CD14-positive monocyte (primary cell): ENCODE data around the gene OTUD7B. TPM values are rescaled to one million over a fixed set of nuclear protein-coding genes. Genes with fewer than 3 reads are reported as not detected.

Experiments
- DNase-seq, 3 donors: peaks; one replicate each; pipeline ENCODE4 v3.0.0-alpha.2; 2011 to 2022
- H2AFZ ChIP-seq: 2 replicates; pipeline ENCODE4 v1.6.0; 2012; ENCODE audit warnings: mild to moderate bottlenecking, low read depth, low read length, inconsistent platforms; ENCODE audit not compliant: insufficient read depth, poor library complexity, severe bottlenecking
- H3K27ac ChIP-seq, 2 donors: 1 replicate in 1 of 2; 2 replicates in 1 of 2; pipeline ENCODE4 v1.5.1; 2012 to 2013; ENCODE audit warnings: low read length in 2 of 2, control low read depth in 1 of 2, inconsistent platforms in 1 of 2, low read depth in 1 of 2, mild to moderate bottlenecking in 1 of 2
- H3K27me3 ChIP-seq, 2 donors: one replicate each; pipeline versions ENCODE4 v1.6.0 to v1.6.1; 2011 to 2013; ENCODE audit warnings: low read length in 2 of 2; ENCODE audit not compliant: control insufficient read depth in 2 of 2, insufficient read depth in 2 of 2
- H3K36me3 ChIP-seq, 2 donors: replicated peaks in 1 of 2; 1 replicate in 1 of 2; 2 replicates in 1 of 2; pipeline versions ENCODE4 v1.5.1 to v1.6.1; 2012 to 2013; ENCODE audit warnings: low read length in 2 of 2, control low read depth in 1 of 2, inconsistent platforms in 1 of 2, mild to moderate bottlenecking in 1 of 2; ENCODE audit not compliant: insufficient read depth in 2 of 2, control insufficient read depth in 1 of 2
- H3K4me1 ChIP-seq, 2 donors: 1 replicate in 1 of 2; 2 replicates in 1 of 2; pipeline versions ENCODE4 v1.5.1 to v1.6.1; 2012 to 2013; ENCODE audit warnings: low read length in 2 of 2, control low read depth in 1 of 2, inconsistent platforms in 1 of 2, mild to moderate bottlenecking in 1 of 2, moderate library complexity in 1 of 2; ENCODE audit not compliant: insufficient read depth in 2 of 2, control insufficient read depth in 1 of 2
- H3K4me2 ChIP-seq: replicated peaks from 2 replicates; pipeline ENCODE3; 2012; ENCODE audit warnings: low read length, moderate library complexity, mild to moderate bottlenecking; ENCODE audit not compliant: poor library complexity, severe bottlenecking; ENCODE audit errors: extremely low read depth
- H3K4me3 ChIP-seq, 3 experiments: fragments of 200-600 bp in 1 of 3; sonication (generic) in 1 of 3; replicated peaks in 1 of 3; 1 replicate in 2 of 3; 2 replicates in 1 of 3; pipeline ENCODE4 v1.5.1; 2011 to 2013; ENCODE audit warnings: low read length in 3 of 3, mild to moderate bottlenecking in 3 of 3, control low read depth in 2 of 3, low read depth in 2 of 3, inconsistent platforms in 1 of 3, moderate library complexity in 1 of 3
- H3K79me2 ChIP-seq: 2 replicates; pipeline ENCODE4 v1.6.0; 2012; ENCODE audit warnings: mild to moderate bottlenecking, control low read depth, inconsistent platforms, low read length, moderate library complexity; ENCODE audit not compliant: insufficient read depth
- H3K9ac ChIP-seq: 2 replicates; pipeline ENCODE4 v1.6.0; 2017; ENCODE audit warnings: low read length, mild to moderate bottlenecking; ENCODE audit not compliant: insufficient read depth, poor library complexity, severe bottlenecking
- H3K9me3 ChIP-seq, 2 donors: replicated peaks in 1 of 2; 1 replicate in 1 of 2; 2 replicates in 1 of 2; pipeline versions ENCODE4 v1.5.1 to v1.6.1; 2012 to 2013; ENCODE audit warnings: low read length in 2 of 2, control low read depth in 1 of 2; ENCODE audit not compliant: control insufficient read depth in 1 of 2, insufficient read depth in 1 of 2
- H4K20me1 ChIP-seq: 2 replicates; pipeline ENCODE4 v1.6.0; 2012; ENCODE audit warnings: mild to moderate bottlenecking, low read length, control low read depth, moderate library complexity; ENCODE audit not compliant: insufficient read depth
- H3K27ac Mint-ChIP-seq, 7 donors: one replicate each; pipeline ENCODE4 v1.8.0; 2020; ENCODE audit warnings: mild to moderate bottlenecking in 7 of 7, mixed read lengths in 7 of 7, moderate library complexity in 6 of 7, inconsistent platforms in 2 of 7
- H3K27me3 Mint-ChIP-seq, 3 donors: one replicate each; pipeline ENCODE4 v1.8.0; 2021 to 2022; ENCODE audit warnings: low read depth in 3 of 3, mild to moderate bottlenecking in 3 of 3, mixed read lengths in 3 of 3, moderate library complexity in 3 of 3, inconsistent platforms in 1 of 3
- H3K36me3 Mint-ChIP-seq, 2 donors: one replicate each; pipeline ENCODE4 v1.8.0; 2020; ENCODE audit warnings: mixed read lengths in 2 of 2, inconsistent platforms in 1 of 2, mild to moderate bottlenecking in 1 of 2
- H3K4me1 Mint-ChIP-seq: one replicate; pipeline ENCODE4 v1.8.0; 2020; ENCODE audit warnings: mild to moderate bottlenecking, mixed read lengths
- H3K4me3 Mint-ChIP-seq, 2 donors: one replicate each; pipeline ENCODE4 v1.8.0; 2020; ENCODE audit warnings: mild to moderate bottlenecking in 2 of 2, mixed read lengths in 2 of 2, moderate library complexity in 1 of 2
- H3K9me3 Mint-ChIP-seq, 7 donors: one replicate each; pipeline ENCODE4 v1.8.0; 2020 to 2022; ENCODE audit warnings: mixed read lengths in 7 of 7, mild to moderate bottlenecking in 6 of 7, moderate library complexity in 6 of 7, inconsistent platforms in 2 of 7
- WGBS: methylation state at CpG from one replicate; pipeline ENCODE4 v1.1.5; 2013; ENCODE audit warnings: missing lambda C conversion rate; ENCODE audit not compliant: insufficient coverage; 5-methylcytosine and 5-hydroxymethylcytosine counted together
- intact Hi-C, 2 donors: fragments of 100-400 bp; cut with micrococcal nuclease; formaldehyde crosslinking; loops; one replicate each; pipeline versions ENCODE4 v1.15.0 to v1.15.1; 2023
- polyA plus RNA-seq, 3 donors: library from polyadenylated mRNA; depleted of rRNA in 1 of 3; unstranded in 2 of 3; stranded (reverse) in 1 of 3; fragments of 300-500 nt in 2 of 3; fragments of >200 nt in 1 of 3; fragmentation: Illumina TruSeq in 2 of 3; gene quantifications; 1 replicate in 2 of 3; 2 replicates in 1 of 3; pipeline ENCODE4 v1.2.3, GENCODE V29; 2012 to 2021
- TF ChIP-seq, protein P1 (sequence below): fragments of 200-600 bp; IDR thresholded peaks from one replicate; pipeline ENCODE4 v1.8.0; 2022; ENCODE audit warnings: antibody characterized with exemption, mild to moderate bottlenecking

The OTUD7B gene
- polyA plus RNA-seq, 3 donors = 0.03 TPM; not detected in 2

DNA sequence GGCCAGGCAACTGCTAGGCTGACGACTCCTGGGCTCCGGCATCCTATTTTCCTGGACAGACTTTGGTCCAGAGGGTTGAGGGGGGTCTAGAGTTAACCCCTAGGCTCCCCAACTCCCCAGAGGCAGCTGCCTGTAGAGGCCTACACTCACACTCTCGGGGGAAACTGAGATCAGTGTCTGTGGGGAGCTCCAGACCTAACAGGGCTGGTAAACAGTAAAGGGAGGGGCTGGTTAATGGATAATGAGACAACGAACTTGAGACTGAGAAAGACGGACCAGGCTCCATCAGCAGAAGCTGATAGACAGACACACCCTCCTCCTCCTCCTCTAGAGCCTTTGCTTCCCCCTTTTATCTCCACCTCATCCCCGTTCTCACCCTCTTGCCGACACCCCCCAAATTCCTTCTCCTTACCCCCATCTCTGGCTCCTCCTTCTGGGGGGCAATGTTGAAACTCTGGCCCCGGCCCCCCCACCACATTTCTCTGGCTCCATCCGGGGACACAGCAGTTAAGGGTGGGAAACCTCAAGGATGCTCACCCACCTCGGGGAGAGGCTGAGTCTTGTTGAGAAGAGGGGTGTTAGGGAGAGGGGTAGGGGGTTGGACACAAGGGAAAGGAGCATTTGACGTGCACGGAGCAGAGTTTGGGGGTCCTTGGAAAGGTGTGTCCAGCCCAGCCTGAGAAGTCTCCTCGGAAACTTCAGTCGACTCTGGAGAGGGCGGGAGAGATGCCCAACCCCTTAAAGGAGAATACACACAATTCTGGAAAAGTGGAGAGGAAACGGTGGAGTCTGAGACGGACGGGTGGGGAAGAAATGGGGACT lies 74.1 kb downstream of the OTUD7B start, which contains the start of gene MTMR11:
MTMR11 (minus strand) TSS at position 710 of the 822 bp plus-strand sequence; CDS start at position 478, 232 bp downstream.
- Mint-ChIP-seq H3K4me1 (peaks cover 69% of the 10 kb centered on the region), H3K4me3 (peak within 1 kb of the TSS; percentile 42 to 45), H3K27ac (peak within 1 kb of the TSS in 6 of 7 donors; percentile 43 to 90 (median 65)), H3K36me3 (peaks cover 11 to 14% of the 10 kb centered on the region in 2 donors), H3K9me3 (peaks cover 0 to 1% (median 0%) of the 10 kb centered on the region in 7 donors), H3K27me3 (peaks cover 0 to 12% (median 0%) of the 10 kb centered on the region in 3 donors)
- Histone ChIP-seq H3K27me3 (no peaks in the 10 kb centered on the region), H3K9ac (no peak within 1 kb of the TSS), H3K9me3 (no peaks in the 10 kb centered on the region), H3K79me2 (peaks cover 7% of the 10 kb centered on the region), H3K36me3 (no peaks in the 10 kb centered on the region), H2AFZ (peak within 1 kb of the TSS; percentile 2), H3K4me1 (peaks cover 44 to 69% of the 10 kb centered on the region in 2 donors), H3K4me3 (no peak within 1 kb of the TSS), H4K20me1 (no peaks in the 10 kb centered on the region), H3K27ac (no peak within 1 kb of the TSS), H3K4me2 (peak within 1 kb of the TSS; percentile 11)
- intact Hi-C loops = loop anchor here in 1 of 2 donors (5.0 to 10.0 kb wide), 3 partner anchors 39 to 248 kb away; partner anchors contain the start of gene BOLA1
- TF ChIP-seq, protein P1, sequence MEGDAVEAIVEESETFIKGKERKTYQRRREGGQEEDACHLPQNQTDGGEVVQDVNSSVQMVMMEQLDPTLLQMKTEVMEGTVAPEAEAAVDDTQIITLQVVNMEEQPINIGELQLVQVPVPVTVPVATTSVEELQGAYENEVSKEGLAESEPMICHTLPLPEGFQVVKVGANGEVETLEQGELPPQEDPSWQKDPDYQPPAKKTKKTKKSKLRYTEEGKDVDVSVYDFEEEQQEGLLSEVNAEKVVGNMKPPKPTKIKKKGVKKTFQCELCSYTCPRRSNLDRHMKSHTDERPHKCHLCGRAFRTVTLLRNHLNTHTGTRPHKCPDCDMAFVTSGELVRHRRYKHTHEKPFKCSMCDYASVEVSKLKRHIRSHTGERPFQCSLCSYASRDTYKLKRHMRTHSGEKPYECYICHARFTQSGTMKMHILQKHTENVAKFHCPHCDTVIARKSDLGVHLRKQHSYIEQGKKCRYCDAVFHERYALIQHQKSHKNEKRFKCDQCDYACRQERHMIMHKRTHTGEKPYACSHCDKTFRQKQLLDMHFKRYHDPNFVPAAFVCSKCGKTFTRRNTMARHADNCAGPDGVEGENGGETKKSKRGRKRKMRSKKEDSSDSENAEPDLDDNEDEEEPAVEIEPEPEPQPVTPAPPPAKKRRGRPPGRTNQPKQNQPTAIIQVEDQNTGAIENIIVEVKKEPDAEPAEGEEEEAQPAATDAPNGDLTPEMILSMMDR = no peak
- no peak for DNase-seq
- WGBS = 80% methylated on average over 5 of the region's 18 CpGs

DNA sequence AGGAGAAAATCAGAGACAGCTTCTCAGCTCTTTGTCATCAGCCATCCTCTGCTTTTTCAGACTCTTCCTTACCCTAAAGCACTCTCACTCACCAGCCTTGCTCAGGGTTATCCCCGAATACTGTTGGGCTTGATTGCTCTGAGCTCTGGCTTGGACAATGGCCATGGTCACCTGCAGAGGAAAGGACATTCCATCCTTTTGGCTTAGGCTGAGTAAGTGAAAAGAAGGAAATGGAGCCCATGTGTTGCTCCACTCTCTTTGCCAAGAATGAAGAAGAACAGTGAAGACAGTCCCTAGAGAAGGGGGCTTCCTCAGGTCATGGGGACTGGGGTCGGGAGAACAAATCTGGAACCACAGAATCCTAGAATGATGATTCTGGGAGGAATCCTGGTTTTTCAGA lies 76.2 kb downstream of the OTUD7B start:
- Histone ChIP-seq H3K27me3 (no peaks in the 10 kb centered on the region), H3K27ac (no peak overlapping the region), H3K79me2 (peaks cover 27% of the 10 kb centered on the region), H3K4me1 (peaks cover 58 to 82% of the 10 kb centered on the region in 2 donors), H3K9me3 (no peaks in the 10 kb centered on the region), H3K36me3 (no peaks in the 10 kb centered on the region), H3K9ac (no peak overlapping the region), H3K4me3 (no peak overlapping the region), H4K20me1 (no peaks in the 10 kb centered on the region), H3K4me2 (no peak overlapping the region), H2AFZ (no peak overlapping the region)
- Mint-ChIP-seq H3K4me1 (peaks cover 82% of the 10 kb centered on the region), H3K27ac (no peak overlapping the region), H3K9me3 (peaks cover 0 to 1% (median 0%) of the 10 kb centered on the region in 7 donors), H3K36me3 (peaks cover 11 to 12% of the 10 kb centered on the region in 2 donors), H3K27me3 (peaks cover 0 to 12% (median 0%) of the 10 kb centered on the region in 3 donors), H3K4me3 (no peak overlapping the region)
- DNase-seq = no peak
- TF ChIP-seq, protein P1 = no peak
- no CpG with 5 or more reads among the region's 2 CpGs for WGBS
- intact Hi-C loops = loop anchor here in 1 of 2 donors (10.0 kb wide), 1 partner anchor 250 kb away; no protein-coding TSS in a partner anchor
